CD4-positive, alpha-beta T cell (primary cell): ENCODE results near the gene SHC4. TPM values are rescaled to one million over a fixed set of nuclear protein-coding genes. Genes with fewer than 3 reads are reported as not detected.

Experiments used
- ATAC-seq: fragments of 200-7000 bp; cut with Tn5 transposase; one replicate; pipeline ENCODE4 v1.10.0; 2022; ENCODE audit warnings: mild to moderate bottlenecking; ENCODE audit not compliant: poor library complexity
- CTCF ChIA-PET: fragments of 350-600 bp; sonication (Branson Sonifier 250); formaldehyde crosslinking; loops from one replicate; lab custom pipeline; 2021; ENCODE audit warnings: antibody characterized with exemption, inconsistent platforms; lab: Charles Lee
- POLR2A ChIA-PET: fragments of 350-600 bp; sonication (Branson Sonifier 250); formaldehyde crosslinking; loops from one replicate; lab custom pipeline; 2021; ENCODE audit warnings: antibody characterized with exemption, inconsistent platforms; lab: Charles Lee
- DNase-seq, 14 experiments: peaks; one replicate each; pipeline ENCODE4 v3.0.0-alpha.2; 2013 to 2020; ENCODE audit warnings: mixed read lengths in 2 of 14
- H3K27ac ChIP-seq, 2 donors: one replicate each; pipeline versions ENCODE4 v1.5.1 to v1.7.0; 2013; ENCODE audit warnings: low read length in 2 of 2, low read depth in 1 of 2, mild to moderate bottlenecking in 1 of 2
- H3K27me3 ChIP-seq, 2 experiments: 1 replicate in 1 of 2; 2 replicates in 1 of 2; pipeline versions ENCODE4 v1.6.1 to v1.7.0; 2013; ENCODE audit warnings: low read length in 2 of 2, control low read depth in 1 of 2, mild to moderate bottlenecking in 1 of 2, moderate library complexity in 1 of 2; ENCODE audit not compliant: insufficient read depth in 2 of 2, control insufficient read depth in 1 of 2
- H3K36me3 ChIP-seq: one replicate; pipeline ENCODE4 v1.6.1; 2013; ENCODE audit warnings: low read length, control low read depth; ENCODE audit not compliant: insufficient read depth
- H3K4me1 ChIP-seq: one replicate; pipeline ENCODE4 v1.6.1; 2013; ENCODE audit warnings: low read length, control low read depth; ENCODE audit not compliant: insufficient read depth
- H3K4me3 ChIP-seq: one replicate; pipeline ENCODE4 v1.5.1; 2013; ENCODE audit warnings: mild to moderate bottlenecking, low read length, moderate library complexity
- H3K9me3 ChIP-seq, 2 experiments: 1 replicate in 1 of 2; 2 replicates in 1 of 2; pipeline versions ENCODE4 v1.6.1 to v1.7.0; 2013; ENCODE audit warnings: low read length in 2 of 2, mild to moderate bottlenecking in 2 of 2, control low read depth in 1 of 2, moderate library complexity in 1 of 2; ENCODE audit not compliant: control insufficient read depth in 1 of 2, insufficient read depth in 1 of 2
- H3K27ac Mint-ChIP-seq: one replicate; pipeline ENCODE4 v1.8.0; 2020; ENCODE audit warnings: mixed read lengths
- H3K27me3 Mint-ChIP-seq: one replicate; pipeline ENCODE4 v1.8.0; 2021; ENCODE audit warnings: mixed read lengths
- H3K36me3 Mint-ChIP-seq: one replicate; pipeline ENCODE4 v1.8.0; 2021; ENCODE audit warnings: low read depth, mixed read lengths
- H3K4me1 Mint-ChIP-seq: one replicate; pipeline ENCODE4 v1.8.0; 2021; ENCODE audit warnings: low read depth, mixed read lengths
- H3K4me3 Mint-ChIP-seq: one replicate; pipeline ENCODE4 v1.8.0; 2020; ENCODE audit warnings: mild to moderate bottlenecking, mixed read lengths
- H3K9me3 Mint-ChIP-seq: one replicate; pipeline ENCODE4 v1.8.0; 2020; ENCODE audit warnings: mixed read lengths
- intact Hi-C, 2 experiments: fragments of 100-400 bp; cut with DNase I in 1 of 2; cut with micrococcal nuclease in 1 of 2; formaldehyde crosslinking; loops; one replicate each; pipeline versions ENCODE4 v1.15.1 to v1.9.0; 2023 to 2025; cut with DNase I, micrococcal nuclease
- total RNA-seq, 174 experiments: library from RNA in 2 of 174; stranded (reverse) in 2 of 174; gene quantifications; one replicate each; pipeline ENCODE4 v1.2.3 and lab custom pipeline; 2021 to 2026
- TF ChIP-seq, protein P1 (sequence below): fragments of 200-600 bp; IDR thresholded peaks from one replicate; pipeline ENCODE4 v1.8.0; 2022; ENCODE audit warnings: antibody characterized with exemption, mild to moderate bottlenecking

SHC4 gene
- total RNA-seq, 2 experiments from 2014 or later, result not detected

DNA sequence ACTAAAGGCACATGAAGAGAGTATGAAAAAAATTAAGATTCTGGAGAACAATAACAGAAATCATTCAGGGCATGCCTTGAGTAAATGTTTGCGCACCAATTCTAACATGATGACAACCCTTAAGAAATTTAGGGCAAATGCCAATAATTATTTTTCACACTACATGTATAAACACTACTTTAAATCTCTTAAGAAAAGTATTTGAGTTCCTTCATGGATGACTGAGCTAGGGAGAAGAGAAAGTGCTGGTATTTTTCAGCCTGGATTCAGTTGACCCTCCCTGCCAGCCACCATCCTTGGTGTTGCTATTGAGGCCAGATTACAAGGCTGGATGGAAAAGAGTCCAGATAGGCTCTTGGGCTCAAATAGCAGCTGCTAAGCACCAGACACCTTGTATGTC, 93.8 kb downstream of the SHC4 start:
- Mint-ChIP-seq H3K4me3 (no peak overlapping the region), H3K9me3 (no peaks in the 10 kb centered on the region), H3K4me1 (no peaks in the 10 kb centered on the region), H3K27ac (no peak overlapping the region), H3K36me3 (no peaks in the 10 kb centered on the region), H3K27me3 (peaks cover 53% of the 10 kb centered on the region)
- TF ChIP-seq, protein P1, sequence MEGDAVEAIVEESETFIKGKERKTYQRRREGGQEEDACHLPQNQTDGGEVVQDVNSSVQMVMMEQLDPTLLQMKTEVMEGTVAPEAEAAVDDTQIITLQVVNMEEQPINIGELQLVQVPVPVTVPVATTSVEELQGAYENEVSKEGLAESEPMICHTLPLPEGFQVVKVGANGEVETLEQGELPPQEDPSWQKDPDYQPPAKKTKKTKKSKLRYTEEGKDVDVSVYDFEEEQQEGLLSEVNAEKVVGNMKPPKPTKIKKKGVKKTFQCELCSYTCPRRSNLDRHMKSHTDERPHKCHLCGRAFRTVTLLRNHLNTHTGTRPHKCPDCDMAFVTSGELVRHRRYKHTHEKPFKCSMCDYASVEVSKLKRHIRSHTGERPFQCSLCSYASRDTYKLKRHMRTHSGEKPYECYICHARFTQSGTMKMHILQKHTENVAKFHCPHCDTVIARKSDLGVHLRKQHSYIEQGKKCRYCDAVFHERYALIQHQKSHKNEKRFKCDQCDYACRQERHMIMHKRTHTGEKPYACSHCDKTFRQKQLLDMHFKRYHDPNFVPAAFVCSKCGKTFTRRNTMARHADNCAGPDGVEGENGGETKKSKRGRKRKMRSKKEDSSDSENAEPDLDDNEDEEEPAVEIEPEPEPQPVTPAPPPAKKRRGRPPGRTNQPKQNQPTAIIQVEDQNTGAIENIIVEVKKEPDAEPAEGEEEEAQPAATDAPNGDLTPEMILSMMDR, result no peak
- ChIA-PET CTCF (interaction anchor here (1.0 to 1.5 kb wide), 2 partner anchors 8 to 106 kb away, joined by 5 read pairs; no protein-coding TSS in a partner anchor), POLR2A (no interaction called here)
- ATAC-seq, result no peak
- Histone ChIP-seq H3K36me3 (no peaks in the 10 kb centered on the region), H3K9me3 (no peaks in the 10 kb centered on the region), H3K27ac (no peak overlapping the region), H3K4me1 (no peaks in the 10 kb centered on the region), H3K27me3 (peaks cover 2 to 16% of the 10 kb centered on the region in 2 experiments), H3K4me3 (no peak overlapping the region)
- intact Hi-C loops, result loop anchor here in 1 of 2 experiments (10.0 kb wide), 2 partner anchors 1555 to 1815 kb away; partner anchors contain the start of genes TRPM7 and USP8
- no peak for DNase-seq

DNA sequence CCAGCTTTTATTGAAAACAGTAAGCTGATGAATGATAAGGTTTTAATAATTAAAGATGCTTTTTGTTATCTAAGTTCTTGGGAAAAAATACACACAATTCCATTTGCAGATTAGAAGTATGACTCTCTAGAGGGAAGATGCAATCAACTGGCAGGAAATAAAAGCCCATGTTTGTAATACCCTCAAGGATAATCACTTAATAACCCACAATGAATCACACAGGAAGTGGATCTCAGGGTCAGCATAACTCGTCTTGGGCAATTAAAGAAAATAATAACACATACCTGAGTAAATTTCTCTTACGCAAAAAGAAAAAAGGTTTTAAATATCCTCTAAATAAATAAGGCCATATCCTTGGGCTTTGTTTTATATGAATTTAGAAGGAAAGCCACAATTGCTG, 95.2 kb downstream of the SHC4 start:
- ATAC-seq, result no peak
- no peaks in the 10 kb centered on the region for H3K4me1 Mint-ChIP-seq
- CTCF ChIA-PET, result no interaction called here

DNA sequence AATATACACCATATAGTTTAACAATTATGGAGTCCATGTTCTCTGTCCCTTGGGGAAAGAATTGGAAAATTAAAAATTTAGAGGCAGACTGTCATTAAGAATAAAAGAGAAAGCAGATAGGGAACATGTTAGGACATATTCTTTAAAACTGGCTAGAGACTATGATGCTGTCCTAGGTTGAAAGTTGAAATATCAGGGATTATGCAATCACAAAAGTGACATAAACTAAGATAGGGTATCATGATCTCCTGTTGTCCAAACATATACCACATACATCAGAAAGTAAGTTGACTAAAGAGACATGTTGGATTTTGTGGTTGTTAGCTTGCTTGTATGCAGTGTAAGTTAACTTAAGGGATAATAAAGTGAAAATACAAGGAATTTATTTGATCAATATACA, 95.7 kb downstream of the SHC4 start:
- CTCF ChIA-PET, result no interaction called here
- H3K4me3 Mint-ChIP-seq, result no peak overlapping the region
- Histone ChIP-seq H3K4me1 (no peaks in the 10 kb centered on the region), H3K27me3 (peaks cover 2 to 16% of the 10 kb centered on the region in 2 experiments), H3K9me3 (no peaks in the 10 kb centered on the region), H3K4me3 (no peak overlapping the region), H3K27ac (no peak overlapping the region), H3K36me3 (no peaks in the 10 kb centered on the region)
- no peak overlapping the region for H3K27ac Mint-ChIP-seq
- no peaks in the 10 kb centered on the region for H3K4me1 Mint-ChIP-seq
- ATAC-seq (no peak), DNase-seq (no peak)
- peaks cover 35% of the 10 kb centered on the region for H3K27me3 Mint-ChIP-seq
- TF ChIP-seq, protein P1, result no peak
- H3K36me3 Mint-ChIP-seq, result no peaks in the 10 kb centered on the region
- no peaks in the 10 kb centered on the region for H3K9me3 Mint-ChIP-seq
- intact Hi-C loops, result no loop called here
- POLR2A ChIA-PET, result interaction anchor here (1.8 kb wide), 1 partner anchor 10 kb away, joined by 4 read pairs; the partner anchor contains the start of gene EID1

More for the DNA sequence above, 95.2 kb downstream of the SHC4 start:
- TF ChIP-seq, protein P1, result no peak
- no peaks in the 10 kb centered on the region for H3K4me1 ChIP-seq
- Mint-ChIP-seq H3K27me3 (peaks cover 40% of the 10 kb centered on the region), H3K27ac (no peak overlapping the region), H3K9me3 (no peaks in the 10 kb centered on the region), H3K4me3 (no peak overlapping the region), H3K36me3 (no peaks in the 10 kb centered on the region)
- no peak overlapping the region for H3K4me3 ChIP-seq
- no peak for DNase-seq
- intact Hi-C loops, result no loop called here
- H3K9me3 ChIP-seq, result no peaks in the 10 kb centered on the region
- POLR2A ChIA-PET, result no interaction called here
- H3K36me3 ChIP-seq, result no peaks in the 10 kb centered on the region
- peaks cover 2 to 16% of the 10 kb centered on the region in 2 experiments for H3K27me3 ChIP-seq
- no peak overlapping the region for H3K27ac ChIP-seq
